ENCODE measurements around the gene BCL2.
"Not testable (repeated sequence)": the region's sequence is repeated elsewhere in the genome, so short reads cannot be mapped to it uniquely, and the experiment has no call there.

BCL2 gene

GRCh38 chr18:63319383-63320122 lies at the start of gene BCL2:
BCL2 (minus strand) TSS chr18:63319769.
- TF ChIP-seq CTCF (IDR thresholded peaks at IDR 0.05; ENCODE audit: extremely low read depth, insufficient read depth, missing control alignments): no peak
- DNase-seq (ENCODE audit: low spot score): no peak
- in situ Hi-C loops (cut with MboI; ENCODE audit: low pct_unique_long_range_greater_than_20kb, low sequenced_read_pairs, unreplicated experiment): loop anchor here (10.0 kb wide), 1 partner anchor 165 kb away; no protein-coding TSS in a partner anchor

GRCh38 chr18:63368611-63369010 lies 49.0 kb upstream of the BCL2 start:
- no peak for TF ChIP-seq CTCF (IDR thresholded peaks at IDR 0.05; ENCODE audit: extremely low read depth, insufficient read depth, missing control alignments)
- in situ Hi-C loops (cut with MboI; ENCODE audit: low pct_unique_long_range_greater_than_20kb, low sequenced_read_pairs, unreplicated experiment): no loop called here
- no peak for DNase-seq (ENCODE audit: low spot score)

GRCh38 chr18:63367053-63367953 lies 47.7 kb upstream of the BCL2 start, which contains the start of gene KDSR:
KDSR (minus strand) TSS chr18:63367206; CDS start chr18:63367118, 88 bp downstream.
- in situ Hi-C loops (cut with MboI; ENCODE audit: low pct_unique_long_range_greater_than_20kb, low sequenced_read_pairs, unreplicated experiment): no loop called here
- peak; percentile 95 for DNase-seq (ENCODE audit: low spot score)
- no peak for TF ChIP-seq CTCF (IDR thresholded peaks at IDR 0.05; ENCODE audit: extremely low read depth, insufficient read depth, missing control alignments)

- DNase-seq (ENCODE audit: low spot score): peak; percentile 69
- in situ Hi-C loops (cut with MboI; ENCODE audit: low pct_unique_long_range_greater_than_20kb, low sequenced_read_pairs, unreplicated experiment): no loop called here
- no peak for TF ChIP-seq CTCF (IDR thresholded peaks at IDR 0.05; ENCODE audit: extremely low read depth, insufficient read depth, missing control alignments)
Measured at GRCh38 chr18:63366213-63367052, 46.9 kb upstream of the BCL2 start.

GRCh38 chr18:63365876-63366212 lies 46.3 kb upstream of the BCL2 start:
- TF ChIP-seq CTCF (IDR thresholded peaks at IDR 0.05; ENCODE audit: extremely low read depth, insufficient read depth, missing control alignments): no peak
- DNase-seq (ENCODE audit: low spot score): peak; percentile 35
- in situ Hi-C loops (cut with MboI; ENCODE audit: low pct_unique_long_range_greater_than_20kb, low sequenced_read_pairs, unreplicated experiment): no loop called here

GRCh38 chr18:63363951-63364350 lies 44.4 kb upstream of the BCL2 start:
- TF ChIP-seq CTCF (IDR thresholded peaks at IDR 0.05; ENCODE audit: extremely low read depth, insufficient read depth, missing control alignments): no peak
- in situ Hi-C loops (cut with MboI; ENCODE audit: low pct_unique_long_range_greater_than_20kb, low sequenced_read_pairs, unreplicated experiment): no loop called here
- no peak for DNase-seq (ENCODE audit: low spot score)

GRCh38 chr18:63363420-63363819 lies 43.9 kb upstream of the BCL2 start:
- DNase-seq (ENCODE audit: low spot score); in situ Hi-C loops (cut with MboI; ENCODE audit: low pct_unique_long_range_greater_than_20kb, low sequenced_read_pairs, unreplicated experiment): not testable (repeated sequence)

Data from GM13977 (cell line).